Measurements from ENCODE around the gene TRIM58.

TRIM58 gene, protein sequence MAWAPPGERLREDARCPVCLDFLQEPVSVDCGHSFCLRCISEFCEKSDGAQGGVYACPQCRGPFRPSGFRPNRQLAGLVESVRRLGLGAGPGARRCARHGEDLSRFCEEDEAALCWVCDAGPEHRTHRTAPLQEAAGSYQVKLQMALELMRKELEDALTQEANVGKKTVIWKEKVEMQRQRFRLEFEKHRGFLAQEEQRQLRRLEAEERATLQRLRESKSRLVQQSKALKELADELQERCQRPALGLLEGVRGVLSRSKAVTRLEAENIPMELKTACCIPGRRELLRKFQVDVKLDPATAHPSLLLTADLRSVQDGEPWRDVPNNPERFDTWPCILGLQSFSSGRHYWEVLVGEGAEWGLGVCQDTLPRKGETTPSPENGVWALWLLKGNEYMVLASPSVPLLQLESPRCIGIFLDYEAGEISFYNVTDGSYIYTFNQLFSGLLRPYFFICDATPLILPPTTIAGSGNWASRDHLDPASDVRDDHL

GRCh38 chr1:247857069-247857984 is at the start of gene TRIM58:
Gene TRIM58 (plus strand): TSS chr1:247857187. CDS start chr1:247857247, 60 bp downstream.
- CTCF ChIA-PET: no interaction called here
- POLR2A ChIA-PET: no interaction called here
- H3K4me3 ChIP-seq (ENCODE audit: low read depth, low read length): no peak within 1 kb of the TSS
- DNase-seq (ENCODE audit: low read depth, low spot score): no peak
- TF ChIP-seq CTCF (IDR thresholded peaks at IDR 0.05; ENCODE audit: insufficient read depth, low read length, missing control alignments): no peak

- TF ChIP-seq CTCF (IDR thresholded peaks at IDR 0.05; ENCODE audit: insufficient read depth, low read length, missing control alignments): no peak
- ChIA-PET CTCF (no interaction called here), POLR2A (no interaction called here)
- no peak for DNase-seq (ENCODE audit: low read depth, low spot score)
- H3K4me3 ChIP-seq (ENCODE audit: low read depth, low read length): no peak overlapping the region
Observed at GRCh38 chr1:247812637-247813036, 44.4 kb upstream of the TRIM58 start.

DNA sequence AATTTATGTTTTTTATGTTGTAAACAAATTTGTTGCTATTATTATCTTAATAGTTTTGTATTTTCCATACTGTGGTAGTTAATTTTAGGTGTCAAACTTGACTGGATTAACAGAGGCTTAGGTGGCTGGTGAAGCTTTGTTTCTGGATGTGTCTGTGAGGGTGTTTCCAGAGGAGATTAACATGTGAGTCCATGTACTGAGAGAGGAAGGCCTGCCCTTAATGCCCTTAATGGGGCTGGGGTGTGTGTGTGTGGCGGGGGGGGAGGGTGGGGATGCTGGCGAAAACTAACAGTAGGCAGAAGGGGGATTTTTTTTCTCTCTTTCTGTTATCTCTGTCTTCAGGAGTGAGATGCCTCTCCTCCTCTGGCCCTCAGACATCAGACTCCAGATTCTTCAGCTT is 34.9 kb upstream of the TRIM58 start:
- no peak overlapping the region for H3K4me3 ChIP-seq (ENCODE audit: low read depth, low read length)
- no peak for DNase-seq (ENCODE audit: low read depth, low spot score)
- TF ChIP-seq CTCF (IDR thresholded peaks at IDR 0.05; ENCODE audit: insufficient read depth, low read length, missing control alignments): no peak
- ChIA-PET POLR2A (no interaction called here), CTCF (no interaction called here)

DNA sequence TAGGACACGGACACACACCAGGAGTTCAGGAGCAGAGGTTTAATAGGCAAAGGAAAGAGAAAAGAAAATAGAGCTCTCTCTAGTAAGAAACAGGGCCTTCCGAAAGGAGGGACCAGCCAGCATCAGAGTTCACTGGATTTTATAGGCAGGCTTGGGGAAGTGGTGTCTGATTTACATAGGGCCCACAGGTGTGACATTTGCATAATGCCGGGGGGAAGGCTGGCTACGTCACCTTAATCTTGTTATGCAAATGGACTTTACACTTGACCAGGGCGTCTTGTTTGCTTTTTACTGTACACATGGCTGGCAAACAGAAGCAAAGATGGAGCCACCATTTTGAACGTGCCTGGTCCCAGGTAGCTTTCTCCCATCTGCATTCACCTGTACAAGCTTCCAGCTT is 33.0 kb upstream of the TRIM58 start, which contains the start of gene OR14A16:
Gene OR14A16, minus strand, starts transcription at position 97 of the 400 bp plus-strand sequence. CDS start 8,390 bp downstream, outside the sequence.
- DNase-seq (ENCODE audit: low read depth, low spot score): no peak
- no peak for TF ChIP-seq CTCF (IDR thresholded peaks at IDR 0.05; ENCODE audit: insufficient read depth, low read length, missing control alignments)
- H3K4me3 ChIP-seq (ENCODE audit: low read depth, low read length): no peak within 1 kb of the TSS
- ChIA-PET CTCF (no interaction called here), POLR2A (no interaction called here)

DNA sequence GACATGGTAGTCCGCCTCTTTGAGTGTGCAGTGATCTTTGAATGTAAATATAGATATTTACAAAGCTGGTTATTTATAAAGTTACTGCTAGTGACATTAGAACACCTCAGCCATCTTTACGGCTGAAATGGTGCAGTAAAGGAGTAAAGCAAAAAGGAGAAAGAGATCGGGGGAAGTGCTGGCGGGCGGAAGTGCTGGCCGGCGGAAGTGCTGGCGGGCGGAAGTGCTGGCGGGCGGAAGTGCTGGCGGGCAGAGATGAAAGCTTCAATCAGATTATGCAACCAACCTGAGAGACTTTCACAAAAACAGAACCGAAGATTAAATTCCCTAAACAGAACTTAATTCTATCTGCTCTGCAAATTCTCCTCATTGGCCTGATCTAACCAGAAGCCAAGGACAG is 31.6 kb upstream of the TRIM58 start:
- POLR2A ChIA-PET: no interaction called here

More for the DNA sequence above, 31.6 kb upstream of the TRIM58 start:
- CTCF ChIA-PET: no interaction called here
- DNase-seq (ENCODE audit: low read depth, low spot score): no peak
- TF ChIP-seq CTCF (IDR thresholded peaks at IDR 0.05; ENCODE audit: insufficient read depth, low read length, missing control alignments): no peak
- H3K4me3 ChIP-seq (ENCODE audit: low read depth, low read length): no peak overlapping the region
